OCI-LY3 (cell line): ENCODE measurements around the gene SHISA8.

Experiments
- H2AFZ ChIP-seq: fragments of 200-600, 300-600 bp; shearing (Covaris generic); 2 replicates; pipeline ENCODE4 v1.6.0; 2014; ENCODE audit warnings: antibody characterized with exemption, low read depth, low read length
- H3K27ac ChIP-seq: fragments of 200-600, 300-600 bp; sonication (generic); 2 replicates; pipeline ENCODE4 v1.5.1; 2014; ENCODE audit warnings: mild to moderate bottlenecking, low read length, moderate library complexity, mixed read lengths
- H3K27me3 ChIP-seq: fragments of 200-600, 300-600 bp; sonication (generic); 2 replicates; pipeline ENCODE4 v1.6.1; 2014; ENCODE audit warnings: low read depth, low read length, mixed read lengths
- H3K36me3 ChIP-seq: fragments of 200-600, 300-600 bp; sonication (generic); replicated peaks from 2 replicates; pipeline ENCODE3; 2014; ENCODE audit warnings: low read depth, low read length, mixed read lengths
- H3K4me1 ChIP-seq: fragments of 300-600, 200-600 bp; sonication (generic); 2 replicates; pipeline ENCODE4 v1.6.1; 2014; ENCODE audit warnings: low read length, mixed read lengths
- H3K4me2 ChIP-seq: fragments of 200-600, 300-600 bp; sonication (generic); 2 replicates; pipeline ENCODE4 v1.6.1; 2014; ENCODE audit warnings: low read length, mixed read lengths
- H3K4me3 ChIP-seq: fragments of 300-600, 200-600 bp; sonication (generic); 2 replicates; pipeline ENCODE4 v1.5.1; 2014; ENCODE audit warnings: antibody characterized with exemption, mild to moderate bottlenecking, low read length, moderate library complexity
- H3K79me2 ChIP-seq: fragments of 300-600, 200-600 bp; shearing (Covaris generic); 2 replicates; pipeline ENCODE4 v1.6.1; 2014; ENCODE audit warnings: mild to moderate bottlenecking, low read length, mixed read lengths
- H3K9ac ChIP-seq: fragments of 300-600, 200-600 bp; shearing (Covaris generic); 2 replicates; pipeline ENCODE4 v1.6.0; 2014; ENCODE audit warnings: mild to moderate bottlenecking, low read length, moderate library complexity
- H3K9me3 ChIP-seq: fragments of 200-600, 300-600 bp; shearing (Covaris generic); 2 replicates; pipeline ENCODE4 v1.6.1; 2014; ENCODE audit warnings: low read length, mixed read lengths; ENCODE audit not compliant: insufficient read depth
- H4K20me1 ChIP-seq: fragments of 200-600, 300-600 bp; sonication (generic); 2 replicates; pipeline ENCODE4 v1.6.1; 2016; ENCODE audit warnings: low read length, mixed read lengths; ENCODE audit not compliant: insufficient read depth
- CTCF ChIP-seq: fragments of 200-600, 300-600 bp; sonication (generic); IDR thresholded peaks from 2 replicates; pipeline ENCODE4 v1.5.1; 2014; ENCODE audit warnings: antibody characterized with exemption, low read length, low read depth
- EZH2phosphoT487 ChIP-seq: fragments of 200-600 bp; shearing (Covaris generic); IDR thresholded peaks from 2 replicates; pipeline ENCODE4 v1.6.1; 2018; ENCODE audit warnings: antibody characterized with exemption, mixed run types, low read depth

SHISA8 gene

GRCh38 chr22:41917903-41918791 lies 3.3 kb upstream of the SHISA8 start:
- H4K20me1 ChIP-seq: no peaks in the 10 kb centered on the region
- no peak overlapping the region for H3K27ac ChIP-seq
- peak overlapping the region; percentile 69; the same call in 1 of the 2 replicates for H3K9ac ChIP-seq
- H3K4me2 ChIP-seq: peak overlapping the region; percentile 99
- H3K9me3 ChIP-seq: no peaks in the 10 kb centered on the region
- H3K4me1 ChIP-seq: peaks cover 64% of the 10 kb centered on the region
- H3K79me2 ChIP-seq: no peaks in the 10 kb centered on the region
- peak overlapping the region; percentile 81 for H3K4me3 ChIP-seq
- no peaks in the 10 kb centered on the region for H3K36me3 ChIP-seq
- TF ChIP-seq EZH2phosphoT487: no peak
- TF ChIP-seq CTCF: no peak
- H2AFZ ChIP-seq: no peak overlapping the region
- H3K27me3 ChIP-seq: peaks cover 15% of the 10 kb centered on the region; the same call in 1 of the 2 replicates

GRCh38 chr22:41917375-41917902 lies 2.6 kb upstream of the SHISA8 start:
- H3K4me3 ChIP-seq: peak overlapping the region; percentile 81
- H3K79me2 ChIP-seq: no peaks in the 10 kb centered on the region
- peak overlapping the region; percentile 99 for H3K4me2 ChIP-seq
- H3K36me3 ChIP-seq: no peaks in the 10 kb centered on the region
- no peaks in the 10 kb centered on the region for H3K9me3 ChIP-seq
- peaks cover 57% of the 10 kb centered on the region for H3K4me1 ChIP-seq
- peaks cover 15% of the 10 kb centered on the region; the same call in 1 of the 2 replicates for H3K27me3 ChIP-seq
- no peaks in the 10 kb centered on the region for H4K20me1 ChIP-seq
- H2AFZ ChIP-seq: no peak overlapping the region
- no peak overlapping the region for H3K9ac ChIP-seq
- no peak for TF ChIP-seq EZH2phosphoT487
- TF ChIP-seq CTCF: no peak
- no peak overlapping the region for H3K27ac ChIP-seq

- H3K27me3 ChIP-seq: peaks cover 15% of the 10 kb centered on the region; the same call in 1 of the 2 replicates
- TF ChIP-seq CTCF (no peak), EZH2phosphoT487 (no peak)
Observed at GRCh38 chr22:41916745-41917358, 2.0 kb upstream of the SHISA8 start.

More at GRCh38 chr22:41916745-41917358, 2.0 kb upstream of the SHISA8 start:
- no peak overlapping the region for H3K27ac ChIP-seq
- H3K4me1 ChIP-seq: peaks cover 51% of the 10 kb centered on the region
- no peak overlapping the region for H3K9ac ChIP-seq
- no peak overlapping the region for H2AFZ ChIP-seq
- no peaks in the 10 kb centered on the region for H3K36me3 ChIP-seq
- H4K20me1 ChIP-seq: no peaks in the 10 kb centered on the region
- H3K4me2 ChIP-seq: no peak overlapping the region
- H3K9me3 ChIP-seq: no peaks in the 10 kb centered on the region
- H3K79me2 ChIP-seq: no peaks in the 10 kb centered on the region
- H3K4me3 ChIP-seq: no peak overlapping the region
